H9 (cell line): ENCODE results near the gene HOOK2. TPM values are rescaled to one million over a fixed set of nuclear protein-coding genes. Genes with fewer than 3 reads are reported as not detected.

Source experiments
- DNase-seq: peaks from one replicate; pipeline ENCODE4 v3.0.0-alpha.2; 2017
- H2AFZ ChIP-seq: one replicate; pipeline ENCODE4 v1.6.1; 2013; ENCODE audit warnings: mild to moderate bottlenecking, low read length, control low read depth, moderate library complexity
- H2AK5ac ChIP-seq: 2 replicates; pipeline ENCODE4 v1.6.1; 2013; ENCODE audit warnings: low read length, control low read depth, mixed read lengths; ENCODE audit not compliant: insufficient read length
- H2BK120ac ChIP-seq: one replicate; pipeline ENCODE4 v1.6.1; 2013; ENCODE audit warnings: low read depth, mild to moderate bottlenecking, low read length, control low read depth, inconsistent platforms; ENCODE audit not compliant: poor library complexity, severe bottlenecking
- H2BK12ac ChIP-seq: 2 replicates; pipeline ENCODE4 v1.6.1; 2013; ENCODE audit warnings: low read length, control low read depth, mixed read lengths, low read depth; ENCODE audit not compliant: insufficient read length
- H2BK15ac ChIP-seq: 2 replicates; pipeline ENCODE4 v1.6.1; 2013; ENCODE audit warnings: low read depth, low read length, control low read depth
- H2BK20ac ChIP-seq: one replicate; pipeline ENCODE4 v1.6.1; 2013; ENCODE audit warnings: low read depth, mild to moderate bottlenecking, low read length, control low read depth, inconsistent platforms; ENCODE audit not compliant: poor library complexity, severe bottlenecking
- H2BK5ac ChIP-seq: 2 replicates; pipeline ENCODE4 v1.6.1; 2013; ENCODE audit warnings: low read length, control low read depth, mixed read lengths; ENCODE audit not compliant: insufficient read length
- H3K14ac ChIP-seq: 2 replicates; pipeline ENCODE4 v1.6.1; 2013; ENCODE audit warnings: low read length, control low read depth; ENCODE audit not compliant: insufficient read depth
- H3K18ac ChIP-seq: 2 replicates; pipeline ENCODE4 v1.6.1; 2013; ENCODE audit warnings: low read depth, mild to moderate bottlenecking, mixed read lengths, low read length, control low read depth; ENCODE audit not compliant: insufficient read length
- H3K23ac ChIP-seq: 2 replicates; pipeline ENCODE4 v1.6.1; 2013; ENCODE audit warnings: low read length, control low read depth, mixed read lengths, low read depth; ENCODE audit not compliant: insufficient read length
- H3K23me2 ChIP-seq: 2 replicates; pipeline ENCODE4 v1.6.1; 2013; ENCODE audit warnings: low read depth, mild to moderate bottlenecking, mixed read lengths, low read length, control low read depth; ENCODE audit not compliant: insufficient read length, poor library complexity, severe bottlenecking
- H3K27ac ChIP-seq: 2 replicates; pipeline ENCODE4 v1.5.1; 2013; ENCODE audit warnings: low read length, control low read depth, mixed read lengths, low read depth; ENCODE audit not compliant: insufficient read length
- H3K27me3 ChIP-seq: 2 replicates; pipeline ENCODE4 v1.6.1; 2013; ENCODE audit warnings: low read length, control low read depth, inconsistent platforms; ENCODE audit not compliant: insufficient read depth
- H3K4ac ChIP-seq: 2 replicates; pipeline ENCODE4 v1.6.1; 2013; ENCODE audit warnings: low read depth, mild to moderate bottlenecking, control low read depth, inconsistent platforms, low read length, moderate library complexity
- H3K4me1 ChIP-seq: 2 replicates; pipeline ENCODE4 v1.6.1; 2013; ENCODE audit warnings: low read length, control low read depth, inconsistent platforms; ENCODE audit not compliant: insufficient read depth
- H3K4me2 ChIP-seq: 2 replicates; pipeline ENCODE4 v1.6.1; 2013; ENCODE audit warnings: low read length, control low read depth, mixed read lengths; ENCODE audit not compliant: insufficient read length, insufficient read depth
- H3K56ac ChIP-seq: 2 replicates; pipeline ENCODE4 v1.6.1; 2013; ENCODE audit warnings: low read depth, mild to moderate bottlenecking, mixed read lengths, low read length, control low read depth; ENCODE audit not compliant: insufficient read length
- H3K79me1 ChIP-seq: 2 replicates; pipeline ENCODE4 v1.6.1; 2013; ENCODE audit warnings: low read depth, mild to moderate bottlenecking, moderate library complexity, low read length, control low read depth, inconsistent platforms; ENCODE audit not compliant: insufficient read depth, poor library complexity, severe bottlenecking
- H3K79me2 ChIP-seq: 2 replicates; pipeline ENCODE4 v1.6.1; 2013; ENCODE audit warnings: low read length, control low read depth, inconsistent platforms; ENCODE audit not compliant: insufficient read depth
- H3K9ac ChIP-seq: 2 replicates; pipeline ENCODE4 v1.6.1; 2013; ENCODE audit warnings: low read length, control low read depth, mixed read lengths; ENCODE audit not compliant: insufficient read length; ENCODE audit errors: extremely low read depth
- H3K9me3 ChIP-seq: one replicate; pipeline ENCODE4 v1.6.1; 2013; ENCODE audit warnings: low read depth, low read length, inconsistent platforms; ENCODE audit not compliant: control insufficient read depth
- H3T11ph ChIP-seq: one replicate; pipeline ENCODE4 v1.6.1; 2013; ENCODE audit warnings: mild to moderate bottlenecking, low read length, control low read depth, inconsistent platforms
- H4K20me1 ChIP-seq: one replicate; pipeline ENCODE4 v1.6.1; 2013; ENCODE audit not compliant: control insufficient read depth, insufficient read length, insufficient read depth
- H4K5ac ChIP-seq: 2 replicates; pipeline ENCODE4 v1.6.1; 2013; ENCODE audit warnings: low read depth, mild to moderate bottlenecking, mixed read lengths, low read length, control low read depth; ENCODE audit not compliant: insufficient read length
- H4K8ac ChIP-seq: replicated peaks from 2 replicates; pipeline ENCODE4 v1.6.1; 2013; ENCODE audit warnings: low read length, control low read depth, mixed read lengths, low read depth; ENCODE audit not compliant: insufficient read length
- H4K91ac ChIP-seq: 2 replicates; pipeline ENCODE4 v1.6.1; 2013; ENCODE audit warnings: low read depth, mild to moderate bottlenecking, moderate library complexity, mixed read lengths, low read length, control low read depth; ENCODE audit not compliant: insufficient read length
- H3K27ac Mint-ChIP-seq, 3 experiments: 2 replicates in 2 of 3; 3 replicates in 1 of 3; pipeline ENCODE4 v1.8.0; 2020 to 2021; ENCODE audit warnings: mixed read lengths in 3 of 3, mild to moderate bottlenecking in 1 of 3, moderate library complexity in 1 of 3
- H3K27me3 Mint-ChIP-seq: 2 replicates; pipeline ENCODE4 v1.8.0; 2021; ENCODE audit warnings: low read depth, mild to moderate bottlenecking, moderate library complexity, mixed read lengths
- H3K36me3 Mint-ChIP-seq, 3 experiments: 2 replicates in 2 of 3; 3 replicates in 1 of 3; pipeline ENCODE4 v1.8.0; 2020 to 2021; ENCODE audit warnings: low read depth in 3 of 3, mixed read lengths in 3 of 3; ENCODE audit not compliant: insufficient read depth in 1 of 3
- H3K4me1 Mint-ChIP-seq, 2 experiments: 2 replicates each; pipeline ENCODE4 v1.8.0; 2020; ENCODE audit warnings: mixed read lengths in 2 of 2
- H3K4me3 Mint-ChIP-seq, 2 experiments: 2 replicates in 1 of 2; 3 replicates in 1 of 2; pipeline ENCODE4 v1.8.0; 2020 to 2021; ENCODE audit warnings: mild to moderate bottlenecking in 2 of 2, mixed read lengths in 2 of 2, moderate library complexity in 1 of 2
- H3K9me3 Mint-ChIP-seq, 2 experiments: 2 replicates in 1 of 2; 3 replicates in 1 of 2; pipeline ENCODE4 v1.8.0; 2020; ENCODE audit warnings: mild to moderate bottlenecking in 2 of 2, mixed read lengths in 2 of 2, moderate library complexity in 1 of 2
- CTCF ChIP-seq: fragments of 200-600 bp; sonication (generic); conservative IDR thresholded peaks from 3 replicates; pipeline ENCODE4 v1.8.0; 2021; ENCODE audit warnings: antibody characterized with exemption, mild to moderate bottlenecking
- WGBS: extraction: QIAGEN DNeasy Blood & Tissue Kit; methylation state at CpG from one replicate; pipeline ENCODE4 v1.1.7; 2013; ENCODE audit warnings: missing lambda C conversion rate, low lambda C conversion rate, mixed read lengths; ENCODE audit not compliant: insufficient read length; ENCODE audit errors: extremely low coverage; 5-methylcytosine and 5-hydroxymethylcytosine counted together
- total RNA-seq: library from RNA; stranded (reverse); gene quantifications from 2 replicates; pipeline ENCODE4 v1.2.1, GENCODE V29; 2021

HOOK2 gene
- total RNA-seq, 1 experiment from 2014 or later: 64.7 TPM

- H3K27me3 ChIP-seq: no peaks in the 10 kb centered on the region
- no peak overlapping the region for H2BK5ac ChIP-seq
- peak overlapping the region; percentile 2 for H3K18ac ChIP-seq
- no peak overlapping the region for H3K23ac ChIP-seq
- H3K14ac ChIP-seq: no peak overlapping the region
- no peak overlapping the region for H2AFZ ChIP-seq
- H2BK12ac ChIP-seq: no peak overlapping the region
- no peak overlapping the region for H3K9ac ChIP-seq
- H3K4ac ChIP-seq: no peak overlapping the region
- no peak overlapping the region for H2BK20ac ChIP-seq
- no peaks in the 10 kb centered on the region for H4K20me1 ChIP-seq
- H2AK5ac ChIP-seq: no peak overlapping the region
- no peak overlapping the region for H3K27ac ChIP-seq
- WGBS: no CpG with 5 or more reads among the region's 12 CpGs
- H3K4me1 Mint-ChIP-seq: peaks cover 23 to 24% of the 10 kb centered on the region in 2 experiments
- H3K79me2 ChIP-seq: no peaks in the 10 kb centered on the region
- H3K9me3 Mint-ChIP-seq: no peaks in the 10 kb centered on the region
- no peaks in the 10 kb centered on the region; the same call in 1 of the 2 replicates for H3K27me3 Mint-ChIP-seq
- no peak overlapping the region for H2BK15ac ChIP-seq
- no peak overlapping the region for H3K56ac ChIP-seq
- no peak for TF ChIP-seq CTCF
- peak overlapping the region; percentile 27 for H4K5ac ChIP-seq
- no peak overlapping the region for H3T11ph ChIP-seq
- peaks cover 23% of the 10 kb centered on the region for H3K23me2 ChIP-seq
- H3K27ac Mint-ChIP-seq: peak overlapping the region in 2 of 3 experiments; percentile 42 to 91; a peak in 3 of 7 replicates
- H3K36me3 Mint-ChIP-seq: no peaks in the 10 kb centered on the region
- DNase-seq: no peak
- no peaks in the 10 kb centered on the region for H3K79me1 ChIP-seq
- no peak overlapping the region for H4K91ac ChIP-seq
- H4K8ac ChIP-seq: no peak overlapping the region
- H3K4me3 Mint-ChIP-seq: peak overlapping the region; percentile 63 to 85
- no peaks in the 10 kb centered on the region for H3K9me3 ChIP-seq
- H2BK120ac ChIP-seq: no peak overlapping the region
- peaks cover 4% of the 10 kb centered on the region for H3K4me1 ChIP-seq
- peak overlapping the region; percentile 71 for H3K4me2 ChIP-seq
These were observed 6.7 kb upstream of the HOOK2 start for GRCh38 chr19:12782174-12782423.
